Activated CD4-positive, CD25-positive, alpha-beta regulatory T cell (primary cell): ENCODE measurements around the gene APBB2.

Experiments used
- DNase-seq, 4 experiments: peaks; one replicate each; lab custom pipeline; 2025; lab: John Stamatoyannopoulos, UW

The APBB2 gene

GRCh38 chr4:40848940-40849339, 365.4 kb downstream of the APBB2 start:
- no peak for DNase-seq

GRCh38 chr4:40848251-40848650, 366.1 kb downstream of the APBB2 start:
- no peak for DNase-seq

- no peak for DNase-seq
Measured at GRCh38 chr4:40846532-40846931, 367.8 kb downstream of the APBB2 start.

GRCh38 chr4:40845154-40845835, 369.0 kb downstream of the APBB2 start:
- DNase-seq = no peak

- DNase-seq = no peak
Measured at GRCh38 chr4:40844261-40844660, 370.1 kb downstream of the APBB2 start.

- peak in 1 of 4 experiments; percentile 1 for DNase-seq
Measured at GRCh38 chr4:40843696-40844095, 370.6 kb downstream of the APBB2 start.

- DNase-seq = no peak
Measured at GRCh38 chr4:40842725-40843423, 371.5 kb downstream of the APBB2 start.

- DNase-seq = no peak
Measured at GRCh38 chr4:40842318-40842717, 372.0 kb downstream of the APBB2 start.

GRCh38 chr4:40840985-40841571, 373.3 kb downstream of the APBB2 start:
- peak; percentile 32 to 72 (median 55) for DNase-seq

GRCh38 chr4:40840255-40840984, 373.9 kb downstream of the APBB2 start:
- DNase-seq = no peak

GRCh38 chr4:40838742-40839141, 375.6 kb downstream of the APBB2 start:
- DNase-seq = no peak

- DNase-seq = no peak
Measured at GRCh38 chr4:40837094-40837870, 377.1 kb downstream of the APBB2 start.

GRCh38 chr4:40833212-40833611, 381.1 kb downstream of the APBB2 start:
- no peak for DNase-seq

- DNase-seq = no peak
Measured at GRCh38 chr4:40832175-40832574, 382.2 kb downstream of the APBB2 start.

- DNase-seq = no peak
Measured at GRCh38 chr4:40831146-40831907, 383.0 kb downstream of the APBB2 start.

GRCh38 chr4:40829586-40829985, 384.8 kb downstream of the APBB2 start:
- DNase-seq = no peak

GRCh38 chr4:40828661-40829060, 385.7 kb downstream of the APBB2 start:
- DNase-seq = no peak

GRCh38 chr4:40827758-40828157, 386.6 kb downstream of the APBB2 start:
- no peak for DNase-seq

GRCh38 chr4:40826821-40827220, 387.5 kb downstream of the APBB2 start:
- no peak for DNase-seq

- DNase-seq = no peak
Measured at GRCh38 chr4:40825014-40825838, 389.1 kb downstream of the APBB2 start.
